Activated naive CD8-positive, alpha-beta T cell treated with anti-CD3 and anti-CD28 coated beads for 36 hours (primary cell): ENCODE results near the gene ERCC2. TPM values are rescaled to one million over a fixed set of nuclear protein-coding genes. Genes with fewer than 3 reads are reported as not detected.

Experiments used
- total RNA-seq, 2 experiments: library from RNA; stranded (reverse); gene quantifications; one replicate each; pipeline ENCODE4 v1.2.3, GENCODE V29; 2021

The ERCC2 gene
- total RNA-seq, 2 experiments from 2014 or later = 25.5 to 29.1 TPM

Other genes starting within 250 kb of the ERCC2 start
- under 1 TPM in 1 of 2 experiments, not detected in 1; 0.24 TPM for gene NKPD1, start 209.6 kb downstream of the ERCC2 start, total RNA-seq
- gene TRAPPC6A, start 192.3 kb downstream of the ERCC2 start, total RNA-seq = 10 to 100 TPM; 19.8 to 22.9 TPM
- gene BLOC1S3, start 191.8 kb downstream of the ERCC2 start, total RNA-seq = 10 to 100 TPM; 10.5 to 13.3 TPM
- not detected for gene EXOC3L2, start 125.2 kb downstream of the ERCC2 start, total RNA-seq
- gene MARK4, start 119.3 kb downstream of the ERCC2 start, total RNA-seq = 10 to 100 TPM; 12.6 to 14.9 TPM
- gene CKM, start 47.7 kb downstream of the ERCC2 start, total RNA-seq = not detected
- gene KLC3, start 29.8 kb downstream of the ERCC2 start, total RNA-seq = not detected
- 1 to 10 TPM; 3.6 to 4.7 TPM for gene PPP1R13L, start 34.5 kb upstream of the ERCC2 start, total RNA-seq
- 10 to 100 TPM; 27.0 to 27.1 TPM for gene POLR1G, start 36.1 kb upstream of the ERCC2 start, total RNA-seq
- gene ERCC1, start 53.3 kb upstream of the ERCC2 start, total RNA-seq = 10 to 100 TPM; 50.0 to 53.2 TPM
- gene FOSB, start 97.4 kb upstream of the ERCC2 start, total RNA-seq = 10 to 100 TPM in 1 of 2 experiments, 1 to 10 TPM in 1; 9.7 to 10.5 TPM
- 1 to 10 TPM; 1.3 to 1.8 TPM for gene RTN2, start 126.5 kb upstream of the ERCC2 start, total RNA-seq
- 1 to 10 TPM; 1.4 to 1.9 TPM for gene PPM1N, start 127.9 kb upstream of the ERCC2 start, total RNA-seq
- gene VASP, start 136.9 kb upstream of the ERCC2 start, total RNA-seq = 100 to 1,000 TPM; 133 to 134 TPM
- 10 to 100 TPM; 14.7 to 15.1 TPM for gene OPA3, start 214.2 kb upstream of the ERCC2 start, total RNA-seq
- not detected for gene GPR4, start 231.6 kb upstream of the ERCC2 start, total RNA-seq